HUES64 (cell line): ENCODE measurements around the gene HLA-DRB1.

Experiments used
- H3K27ac ChIP-seq: 2 replicates; pipeline ENCODE4 v1.7.0; 2013; ENCODE audit warnings: low read depth, low read length, inconsistent platforms
- H3K27me3 ChIP-seq: 2 replicates; pipeline ENCODE4 v1.6.1; 2013; ENCODE audit warnings: mild to moderate bottlenecking, low read length; ENCODE audit not compliant: insufficient read depth
- H3K36me3 ChIP-seq: 2 replicates; pipeline ENCODE4 v1.6.1; 2013; ENCODE audit warnings: mild to moderate bottlenecking, low read length; ENCODE audit not compliant: insufficient read depth
- H3K4me1 ChIP-seq: 2 replicates; pipeline ENCODE4 v1.6.1; 2013; ENCODE audit warnings: mild to moderate bottlenecking, low read length, moderate library complexity; ENCODE audit not compliant: insufficient read depth
- H3K4me3 ChIP-seq: 2 replicates; pipeline ENCODE4 v1.5.1; 2013; ENCODE audit warnings: mild to moderate bottlenecking, low read length, moderate library complexity
- H3K9ac ChIP-seq: 2 replicates; pipeline ENCODE4 v1.6.1; 2013; ENCODE audit warnings: mild to moderate bottlenecking, low read depth, low read length
- H3K9me3 ChIP-seq: 2 replicates; pipeline ENCODE4 v1.6.1; 2013; ENCODE audit warnings: low read depth, low read length; ENCODE audit not compliant: insufficient read depth
- whole genome bisulfite sequencing: fragments of 150-250, 120-280 bp; methylation state at CpG from one replicate; pipeline ENCODE4 v1.1.7; 2013; ENCODE audit warnings: missing lambda C conversion rate; 5-methylcytosine and 5-hydroxymethylcytosine counted together

HLA-DRB1 gene

GRCh38 chr6:32623693-32624092 is 34.0 kb upstream of the HLA-DRB1 start:
- Histone ChIP-seq H3K27ac (no peak overlapping the region), H3K4me1 (no peaks in the 10 kb centered on the region; the same call in 1 of the 2 replicates), H3K27me3 (no peaks in the 10 kb centered on the region), H3K4me3 (no peak overlapping the region), H3K9me3 (0 out of 2 replicates have a peak, but pooled peaks cover 5% of the 10 kb centered on the region), H3K9ac (no peak overlapping the region), H3K36me3 (no peaks in the 10 kb centered on the region)

DNA sequence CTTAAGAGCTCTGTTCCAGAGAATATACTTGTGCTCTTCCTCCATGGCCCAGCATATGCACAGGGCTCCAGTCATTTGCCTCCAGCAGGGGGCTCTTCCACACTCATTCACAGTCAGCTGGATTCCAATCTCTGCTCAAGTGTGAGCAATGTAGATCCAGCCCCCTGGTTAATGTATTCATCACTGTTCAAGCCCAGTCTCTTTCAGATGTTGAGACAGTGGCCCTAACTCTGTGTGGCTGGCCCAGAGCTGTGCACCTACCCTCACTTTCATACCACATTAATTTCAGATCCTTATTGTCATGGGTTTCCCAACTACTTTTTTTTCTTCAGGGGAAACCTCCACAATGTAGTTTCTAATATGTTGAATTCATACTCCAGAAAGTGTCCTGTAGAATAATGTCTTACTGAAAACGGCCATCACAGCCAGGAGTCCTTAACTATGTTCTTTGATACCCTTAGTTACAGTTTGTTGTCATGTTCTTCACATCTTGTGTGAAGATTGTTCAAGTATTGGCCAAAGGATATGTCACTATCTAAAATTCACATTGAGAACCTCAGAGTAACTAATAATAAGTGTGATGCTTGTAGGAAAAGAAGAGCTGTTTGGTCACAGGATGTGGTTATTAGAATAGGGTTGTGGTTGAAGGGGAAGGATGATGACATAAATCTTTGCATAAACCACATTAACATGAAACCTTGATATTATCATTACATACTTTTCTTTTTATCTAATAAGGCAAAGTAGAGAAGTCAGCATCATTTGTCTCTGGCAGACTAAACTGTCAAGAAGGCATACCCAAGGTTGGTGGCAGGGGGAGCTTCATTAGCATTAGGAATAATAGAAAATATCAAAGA is 33.1 kb upstream of the HLA-DRB1 start:
- Histone ChIP-seq H3K27me3 (no peaks in the 10 kb centered on the region), H3K4me3 (no peak overlapping the region), H3K9ac (no peak overlapping the region), H3K9me3 (0 out of 2 replicates have a peak, but pooled peaks cover 5% of the 10 kb centered on the region), H3K4me1 (no peaks in the 10 kb centered on the region; the same call in 1 of the 2 replicates), H3K36me3 (no peaks in the 10 kb centered on the region), H3K27ac (no peak overlapping the region)
- WGBS, result 88% methylated on average over 1 of the region's 1 CpG

DNA sequence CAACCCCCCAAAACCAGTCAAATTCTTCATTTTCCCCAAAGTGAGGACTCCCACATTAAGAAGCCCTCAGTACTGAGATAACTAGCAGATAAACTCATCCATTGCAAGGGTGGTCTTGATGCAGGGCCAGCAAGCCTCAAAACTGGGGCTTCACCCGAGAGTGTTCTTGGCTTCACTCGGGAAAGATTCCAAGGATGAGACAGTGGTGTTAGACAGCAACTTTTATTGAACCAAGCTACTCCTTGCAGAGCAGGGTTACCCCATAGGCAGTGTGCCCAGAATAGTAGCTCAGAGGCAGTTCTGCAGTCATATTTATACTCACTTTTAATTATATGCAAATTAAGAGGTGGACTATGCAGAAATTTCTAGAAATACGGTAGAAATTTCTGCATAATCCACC is 31.7 kb upstream of the HLA-DRB1 start:
- Histone ChIP-seq H3K4me1 (no peaks in the 10 kb centered on the region; the same call in 1 of the 2 replicates), H3K9ac (no peak overlapping the region), H3K27ac (no peak overlapping the region), H3K36me3 (no peaks in the 10 kb centered on the region), H3K4me3 (no peak overlapping the region), H3K9me3 (0 out of 2 replicates have a peak, but pooled peaks cover 5% of the 10 kb centered on the region), H3K27me3 (no peaks in the 10 kb centered on the region)
- WGBS, result 63% methylated on average over 2 of the region's 3 CpGs

GRCh38 chr6:32617751-32618150 is 28.1 kb upstream of the HLA-DRB1 start:
- no CpG with 5 or more reads among the region's 1 CpG for WGBS
- H3K27me3 ChIP-seq, result no peaks in the 10 kb centered on the region
- peaks cover 2% of the 10 kb centered on the region; the same call in 1 of the 2 replicates for H3K4me1 ChIP-seq

DNA sequence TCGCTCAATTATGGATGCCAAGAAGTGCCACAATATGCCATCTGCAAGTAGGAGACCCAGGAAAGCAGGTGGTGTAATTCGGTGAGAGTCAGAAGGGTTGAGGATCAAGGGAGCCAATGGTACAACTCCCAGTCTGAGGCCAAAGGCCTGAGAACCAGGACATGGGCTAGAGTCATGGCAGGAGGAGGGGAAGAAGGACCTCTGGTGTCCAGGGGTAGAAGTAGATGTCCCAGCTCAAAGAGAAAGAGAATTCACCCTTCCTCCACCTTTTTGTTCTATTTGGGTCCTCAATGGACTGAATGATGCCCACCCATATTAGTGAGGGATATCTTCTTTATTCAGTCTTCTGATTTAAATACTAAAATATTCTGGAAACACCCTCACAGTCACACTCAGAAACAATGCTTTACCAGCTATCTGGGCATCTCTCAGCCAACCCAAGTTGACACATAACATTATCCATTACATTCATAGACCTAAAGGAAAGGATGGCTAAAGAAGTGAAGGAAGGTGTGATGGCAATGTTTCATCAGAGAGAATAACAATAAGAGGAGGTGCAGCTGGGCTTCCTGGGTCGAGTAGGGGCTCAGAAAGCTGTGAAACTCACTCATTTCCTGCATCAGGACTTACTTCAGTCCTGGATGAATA is 26.4 kb upstream of the HLA-DRB1 start:
- no peak overlapping the region for H3K9ac ChIP-seq
- H3K36me3 ChIP-seq, result no peaks in the 10 kb centered on the region
- H3K9me3 ChIP-seq, result 0 out of 2 replicates have a peak, but pooled peaks cover 12% of the 10 kb centered on the region
- 67% methylated on average over 3 of the region's 3 CpGs for WGBS
- H3K4me3 ChIP-seq, result no peak overlapping the region
- no peak overlapping the region for H3K27ac ChIP-seq
- no peaks in the 10 kb centered on the region for H3K27me3 ChIP-seq
- 0 out of 2 replicates have a peak, but pooled peaks cover 2% of the 10 kb centered on the region for H3K4me1 ChIP-seq

More at GRCh38 chr6:32617751-32618150, 28.1 kb upstream of the HLA-DRB1 start:
- Histone ChIP-seq H3K9ac (no peak overlapping the region), H3K4me3 (no peak overlapping the region), H3K9me3 (0 out of 2 replicates have a peak, but pooled peaks cover 13% of the 10 kb centered on the region), H3K27ac (no peak overlapping the region), H3K36me3 (no peaks in the 10 kb centered on the region)

DNA sequence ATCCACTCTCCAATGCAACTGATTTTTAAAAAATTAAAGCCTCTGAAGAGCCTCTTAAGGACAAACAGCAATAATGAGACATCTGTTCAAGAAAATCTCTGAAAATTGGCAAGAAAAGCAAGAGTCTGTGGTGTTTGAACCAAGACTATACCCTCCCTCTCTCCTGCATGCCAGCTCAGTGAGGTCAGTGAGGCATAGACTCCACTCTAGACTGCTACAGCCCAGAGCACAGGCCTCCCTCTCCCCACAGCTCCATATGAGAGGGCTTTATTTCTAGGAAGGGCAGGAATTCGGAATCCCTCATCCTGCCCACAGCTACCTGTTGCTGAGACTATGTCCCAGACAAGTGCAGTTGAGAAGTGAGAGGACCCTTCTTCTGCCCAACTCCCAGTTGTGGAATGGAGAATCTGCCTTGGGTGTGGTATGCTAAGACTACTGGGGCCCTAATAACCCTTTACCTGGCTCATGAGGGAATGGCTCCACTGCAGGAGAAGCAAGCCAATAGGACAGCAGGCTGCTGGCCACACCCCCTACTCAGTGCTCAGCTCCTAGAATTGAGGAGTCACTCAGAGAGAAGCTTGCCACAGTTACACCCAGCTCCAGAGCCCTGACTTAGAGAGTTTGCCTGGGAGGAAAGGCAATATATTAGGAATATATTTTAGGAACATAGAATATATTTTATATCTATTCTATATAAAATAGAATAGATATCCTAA is 24.9 kb upstream of the HLA-DRB1 start:
- WGBS, result 50% methylated on average over 1 of the region's 1 CpG
- no peak overlapping the region for H3K4me3 ChIP-seq
- H3K36me3 ChIP-seq, result no peaks in the 10 kb centered on the region
- H3K4me1 ChIP-seq, result peaks cover 8% of the 10 kb centered on the region
- no peak overlapping the region for H3K9ac ChIP-seq
- 0 out of 2 replicates have a peak, but pooled peaks cover 11% of the 10 kb centered on the region for H3K9me3 ChIP-seq
- H3K27ac ChIP-seq, result no peak overlapping the region
- no peaks in the 10 kb centered on the region for H3K27me3 ChIP-seq

DNA sequence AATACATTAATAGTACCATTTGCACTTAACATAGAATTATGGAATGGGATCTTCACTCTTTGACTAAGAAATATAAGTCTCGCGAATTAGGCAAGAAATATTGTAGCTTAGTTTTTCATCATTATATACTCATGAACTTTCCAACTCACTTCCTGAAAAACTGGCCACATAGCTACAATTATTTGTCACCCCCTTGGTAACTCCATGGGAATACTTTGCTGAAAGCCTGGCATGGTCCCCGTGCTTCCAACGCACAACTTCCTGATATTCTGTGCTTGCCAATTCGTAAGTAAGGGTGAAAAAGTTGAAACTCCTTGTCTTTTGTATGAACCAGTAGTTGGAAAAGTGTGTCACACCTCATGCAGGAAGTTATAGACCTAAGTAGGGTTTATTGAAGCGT is 23.8 kb upstream of the HLA-DRB1 start:
- WGBS, result 64% methylated on average over 5 of the region's 6 CpGs
- no peak overlapping the region for H3K27ac ChIP-seq
- H3K4me3 ChIP-seq, result no peak overlapping the region
- peaks cover 11% of the 10 kb centered on the region for H3K4me1 ChIP-seq
- H3K36me3 ChIP-seq, result no peaks in the 10 kb centered on the region
- 0 out of 2 replicates have a peak, but pooled peaks cover 8% of the 10 kb centered on the region for H3K9me3 ChIP-seq
- H3K9ac ChIP-seq, result no peak overlapping the region
- H3K27me3 ChIP-seq, result no peaks in the 10 kb centered on the region

DNA sequence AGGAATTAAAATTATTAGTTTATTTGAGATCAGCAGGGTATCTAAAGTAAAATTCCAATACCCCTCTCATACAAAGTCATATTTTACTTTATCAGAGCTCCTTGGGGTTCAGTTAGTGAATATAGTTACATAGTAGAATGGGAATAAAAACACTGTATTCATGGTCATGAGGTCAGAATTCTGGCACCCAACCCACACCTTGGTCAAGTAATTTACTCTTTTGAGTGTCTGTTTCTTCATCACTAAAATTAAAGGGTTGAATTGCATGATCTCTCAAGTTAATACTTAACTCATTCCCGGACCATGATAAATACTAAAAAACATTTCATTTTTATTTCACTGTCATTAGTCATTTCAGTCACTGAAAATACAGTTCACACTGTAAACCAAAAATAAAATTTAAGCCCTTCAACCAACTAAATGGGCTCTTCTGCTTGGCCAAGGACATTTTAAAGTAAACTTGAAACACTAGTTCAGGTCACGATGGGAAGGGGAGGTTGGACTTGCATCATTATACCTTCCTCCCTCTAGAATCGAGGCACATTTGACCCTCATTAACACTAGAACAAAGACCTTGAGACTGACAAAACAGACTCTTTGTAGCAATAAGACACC is 21.1 kb upstream of the HLA-DRB1 start:
- H3K27me3 ChIP-seq, result no peaks in the 10 kb centered on the region
- H3K4me1 ChIP-seq, result peaks cover 11% of the 10 kb centered on the region
- H3K9me3 ChIP-seq, result 0 out of 2 replicates have a peak, but pooled peaks cover 8% of the 10 kb centered on the region
- H3K9ac ChIP-seq, result no peak overlapping the region
- H3K36me3 ChIP-seq, result no peaks in the 10 kb centered on the region
- H3K27ac ChIP-seq, result no peak overlapping the region
- 62% methylated on average over 3 of the region's 3 CpGs for WGBS
- H3K4me3 ChIP-seq, result no peak overlapping the region

DNA sequence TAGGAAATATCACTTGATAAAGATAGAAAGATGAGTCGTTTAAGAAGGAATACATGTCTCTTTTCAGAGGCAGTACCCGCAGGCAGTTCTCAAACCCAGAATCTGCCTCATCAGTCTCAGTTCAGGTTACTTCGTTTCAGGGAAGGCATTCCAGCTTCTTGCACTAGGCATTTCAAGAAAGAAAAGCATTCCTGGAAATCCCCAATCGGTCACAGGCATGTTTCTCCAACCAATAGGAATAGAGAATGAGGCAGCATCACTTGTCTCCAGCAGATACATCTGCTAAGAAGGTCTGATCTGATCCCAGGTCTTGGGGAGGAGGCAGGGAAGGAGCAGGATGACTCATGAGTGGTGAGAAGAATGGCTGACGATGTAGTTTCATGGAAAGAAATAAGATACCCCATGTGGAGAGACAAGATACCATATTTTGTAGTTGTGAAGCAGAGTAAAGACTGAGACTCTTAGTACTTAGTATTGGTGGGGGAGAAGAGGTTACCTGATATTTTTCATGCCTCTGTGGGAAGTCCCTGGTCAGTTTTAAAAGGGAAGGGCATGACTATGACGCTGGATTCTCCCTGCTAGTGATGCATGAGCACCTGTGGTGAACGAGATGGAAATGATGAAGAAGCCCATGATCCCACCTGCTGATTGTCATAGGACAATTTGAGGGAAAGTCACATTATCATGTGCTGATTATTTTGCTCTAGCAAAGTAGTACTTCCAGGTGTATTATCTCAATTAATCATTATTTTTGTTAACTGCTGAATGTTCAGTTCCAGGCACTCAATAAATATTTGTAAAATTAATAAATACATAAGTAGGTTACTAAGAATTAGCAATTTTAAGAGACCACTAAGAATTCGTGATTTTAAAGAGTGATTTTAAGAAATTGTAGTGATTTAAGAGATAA is 20.3 kb upstream of the HLA-DRB1 start:
- peak overlapping the region; percentile 49 for H3K9ac ChIP-seq
- peak overlapping the region; percentile 70 for H3K27ac ChIP-seq
- WGBS, result 32% methylated on average over 7 of the region's 8 CpGs
- peak overlapping the region; percentile 26; the same call in 1 of the 2 replicates for H3K4me3 ChIP-seq
- H3K27me3 ChIP-seq, result no peaks in the 10 kb centered on the region
- H3K4me1 ChIP-seq, result peaks cover 11% of the 10 kb centered on the region
- H3K9me3 ChIP-seq, result 0 out of 2 replicates have a peak, but pooled peaks cover 5% of the 10 kb centered on the region
- no peaks in the 10 kb centered on the region for H3K36me3 ChIP-seq

DNA sequence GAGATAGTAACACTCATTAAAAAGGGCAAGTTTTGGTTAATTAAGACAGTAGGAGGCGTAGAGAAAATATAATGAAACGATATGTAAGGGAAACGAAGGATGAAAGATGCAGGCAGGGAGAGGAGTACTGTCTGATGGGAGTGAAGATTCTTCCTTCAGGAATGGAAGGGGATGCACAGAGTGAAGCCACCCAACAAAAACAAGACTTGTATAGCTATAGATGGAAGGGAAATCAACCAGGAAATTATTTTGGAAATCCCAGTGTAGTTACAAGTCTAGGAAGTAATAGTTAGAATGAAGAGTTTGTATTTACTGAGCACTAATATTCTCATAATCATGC is 19.7 kb upstream of the HLA-DRB1 start:
- Histone ChIP-seq H3K9me3 (0 out of 2 replicates have a peak, but pooled peaks cover 2% of the 10 kb centered on the region), H3K9ac (no peak overlapping the region), H3K4me3 (no peak overlapping the region), H3K36me3 (no peaks in the 10 kb centered on the region), H3K27ac (peak overlapping the region; percentile 70), H3K27me3 (no peaks in the 10 kb centered on the region), H3K4me1 (peaks cover 8% of the 10 kb centered on the region)
- WGBS, result 92% methylated on average over 3 of the region's 3 CpGs
